Right renal cortex interstitium (tissue), 3 donors: ENCODE data around the gene ADCY3. TPM values are rescaled to one million over a fixed set of nuclear protein-coding genes. Genes with fewer than 3 reads are reported as not detected.
"Not testable (repeated sequence)": the region's sequence is repeated elsewhere in the genome, so short reads cannot be mapped to it uniquely, and the experiment has no call there.

ENCODE experiments used
- DNase-seq, 3 donors: peaks; one replicate each; pipeline ENCODE4 v3.0.0-alpha.2; 2013; ENCODE audit warnings: low read depth in 3 of 3, low spot score in 2 of 3
- polyA plus RNA-seq, 3 donors: library from polyadenylated mRNA; unstranded; fragments of 120-200 nt; gene quantifications; one replicate each; pipeline ENCODE4 v1.2.1, GENCODE V29; 2013; ENCODE audit not compliant: insufficient read length in 3 of 3

ADCY3 gene
- polyA plus RNA-seq, 3 donors: 22.8 to 25.4 (median 24.3) TPM

DNA sequence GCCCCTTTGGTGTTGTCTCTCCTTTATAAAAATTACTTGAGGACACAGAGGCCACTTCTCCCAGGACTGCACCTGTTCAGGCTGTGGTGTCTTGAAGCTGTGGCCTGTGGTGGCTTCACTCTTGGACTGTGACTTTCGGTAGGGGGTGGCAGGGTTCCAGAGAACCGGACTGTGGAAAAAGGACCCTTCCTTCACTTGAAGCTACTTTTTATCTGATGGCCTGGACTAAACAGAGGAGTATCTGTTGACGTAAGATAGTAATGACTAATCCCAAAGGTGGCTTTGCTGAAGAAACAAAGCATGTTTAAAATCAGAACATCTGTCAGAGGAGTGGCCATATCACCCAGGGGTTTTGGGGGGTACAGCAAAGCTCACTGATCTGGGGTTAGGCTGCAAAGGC is 66.0 kb downstream of the ADCY3 start:
- no peak for DNase-seq

DNA sequence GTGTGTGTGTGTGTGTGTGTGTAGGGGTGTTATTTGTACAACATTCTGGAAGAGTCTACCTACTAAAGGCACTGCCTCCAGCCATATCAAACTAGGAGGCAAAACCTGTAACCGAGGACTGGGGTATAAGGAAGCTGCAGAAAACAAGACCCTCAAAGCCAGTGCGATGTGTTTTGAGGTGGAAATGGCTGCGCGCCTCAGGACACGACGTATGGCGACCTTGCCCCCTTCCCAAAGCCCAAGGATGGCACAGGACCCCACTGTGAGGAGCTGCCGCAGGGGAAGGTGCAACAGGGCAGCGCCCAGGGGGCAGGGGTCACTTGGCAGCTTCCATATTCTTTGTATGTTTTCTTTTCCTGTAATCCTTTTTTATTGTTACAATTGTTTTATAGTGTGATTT is 67.0 kb downstream of the ADCY3 start:
- DNase-seq: no peak

DNA sequence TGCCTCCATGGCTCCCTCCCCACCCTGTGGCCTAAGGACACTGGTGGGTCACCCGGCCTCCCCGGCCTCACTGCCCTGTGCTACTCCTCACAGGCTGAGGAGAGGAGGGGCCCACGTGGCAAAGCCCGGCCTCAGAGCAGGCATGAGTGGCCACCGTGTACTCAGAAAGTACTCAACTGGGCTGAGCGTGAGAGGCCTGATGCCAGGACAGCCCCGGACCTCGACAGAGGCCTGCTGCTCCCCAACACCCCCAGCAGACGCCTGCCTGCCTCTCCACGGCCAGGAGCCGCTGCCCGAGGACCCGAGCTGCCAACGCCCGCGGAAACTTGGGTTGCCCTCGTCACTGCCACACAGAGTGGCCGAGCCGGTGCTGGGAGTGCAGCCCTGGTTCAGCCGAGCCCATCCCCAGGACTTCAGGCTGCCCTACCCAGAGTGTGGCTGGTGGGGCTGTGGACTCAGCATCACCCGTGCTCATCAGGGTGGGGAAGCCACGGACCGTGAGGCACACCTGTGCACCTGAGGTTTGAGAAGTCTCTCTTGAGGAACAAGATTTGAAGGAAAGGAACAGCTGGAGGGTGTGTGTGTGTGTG is 67.5 kb downstream of the ADCY3 start:
- no peak for DNase-seq

DNA sequence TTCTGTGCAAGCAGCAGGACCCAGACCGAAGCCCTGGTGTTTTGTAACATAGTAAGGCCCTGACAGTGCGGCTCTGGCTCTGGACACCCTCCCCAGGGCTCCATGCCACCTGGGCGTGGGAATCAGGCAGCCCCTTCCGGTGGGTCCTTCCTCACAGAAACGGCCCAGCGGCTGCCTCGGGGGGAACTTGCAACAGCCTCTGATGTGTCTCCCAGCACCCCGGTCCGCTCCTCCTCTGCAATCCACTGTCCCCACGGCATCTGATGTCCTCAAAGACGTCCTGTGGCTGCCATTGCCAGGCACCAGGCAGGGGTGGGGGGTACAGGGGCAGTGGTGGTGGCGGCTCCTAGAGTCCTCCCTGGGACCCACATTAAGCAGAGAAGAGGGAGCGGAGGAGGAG is 68.0 kb downstream of the ADCY3 start:
- no peak for DNase-seq

DNA sequence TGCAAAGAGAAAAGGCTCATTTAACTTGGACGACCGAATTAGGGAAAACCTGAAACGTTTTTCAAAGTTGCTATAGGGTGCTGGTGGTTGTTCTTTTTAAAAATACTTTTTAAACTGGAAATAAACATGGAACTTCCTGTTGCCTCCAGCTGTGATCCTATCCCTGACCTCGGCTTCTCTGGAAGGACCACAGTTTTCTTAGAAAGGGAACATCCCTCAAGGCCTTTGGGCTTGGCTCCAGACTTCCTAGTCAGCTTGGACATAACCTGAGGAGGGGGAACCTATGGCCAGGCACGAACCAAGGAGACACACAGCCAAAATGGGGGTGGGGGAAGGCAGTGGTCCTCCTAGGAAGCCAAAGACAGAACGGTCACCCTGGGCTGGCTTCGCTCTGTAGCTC is 69.1 kb downstream of the ADCY3 start:
- DNase-seq: no peak

DNA sequence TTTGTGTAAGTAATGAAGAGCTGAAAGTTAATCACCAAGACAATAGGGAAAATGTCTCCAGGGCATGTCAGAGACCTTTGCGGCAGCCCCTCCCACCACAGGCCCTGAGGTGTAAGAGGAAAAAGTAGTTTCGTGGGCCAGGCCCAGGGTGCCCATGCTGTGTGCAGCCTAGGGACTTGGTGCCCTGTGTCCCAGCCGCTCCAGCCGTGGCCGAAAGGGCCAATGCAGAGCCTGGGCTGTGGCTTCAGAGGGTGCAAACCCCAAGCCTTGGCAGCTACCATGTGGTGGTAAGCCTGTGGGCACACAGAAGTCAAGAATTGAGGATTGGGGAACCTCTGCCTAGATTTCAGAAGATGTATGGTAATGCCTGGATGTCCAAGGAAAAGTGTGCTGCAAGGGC is 74.3 kb downstream of the ADCY3 start:
- DNase-seq: no peak

DNA sequence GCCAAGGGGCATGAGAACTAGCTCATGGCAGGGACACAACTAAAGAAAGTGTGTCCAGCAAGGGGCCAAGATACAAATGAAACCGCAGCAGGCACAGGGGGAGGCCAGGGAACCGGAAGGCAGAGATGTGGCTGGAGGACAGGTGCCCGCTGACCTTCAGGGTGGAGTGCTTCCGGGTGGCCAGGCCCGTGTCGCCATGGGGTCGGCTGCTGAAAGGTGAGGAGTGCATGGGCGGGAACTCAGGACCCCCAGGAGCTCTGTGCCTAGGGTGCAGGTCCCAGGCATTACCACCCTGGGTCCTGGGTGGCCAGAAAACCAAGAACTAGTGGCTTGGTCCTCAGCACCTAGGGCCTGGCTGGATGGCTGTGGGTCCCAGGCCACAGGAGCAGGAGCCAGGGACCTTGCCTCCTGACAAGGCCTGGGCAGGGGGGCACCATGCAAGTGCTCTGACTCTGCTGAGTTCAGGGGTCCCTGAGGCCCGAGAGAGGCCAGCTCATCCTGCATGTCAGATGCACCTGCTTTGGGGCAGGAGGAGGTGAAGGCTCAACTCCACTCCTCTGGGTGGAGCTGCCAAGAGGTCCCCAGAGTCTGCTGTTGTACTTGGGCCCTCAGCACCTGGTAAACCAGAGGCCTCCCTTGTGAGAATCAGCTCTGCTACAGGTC is 75.9 kb downstream of the ADCY3 start:
- DNase-seq: no peak

DNA sequence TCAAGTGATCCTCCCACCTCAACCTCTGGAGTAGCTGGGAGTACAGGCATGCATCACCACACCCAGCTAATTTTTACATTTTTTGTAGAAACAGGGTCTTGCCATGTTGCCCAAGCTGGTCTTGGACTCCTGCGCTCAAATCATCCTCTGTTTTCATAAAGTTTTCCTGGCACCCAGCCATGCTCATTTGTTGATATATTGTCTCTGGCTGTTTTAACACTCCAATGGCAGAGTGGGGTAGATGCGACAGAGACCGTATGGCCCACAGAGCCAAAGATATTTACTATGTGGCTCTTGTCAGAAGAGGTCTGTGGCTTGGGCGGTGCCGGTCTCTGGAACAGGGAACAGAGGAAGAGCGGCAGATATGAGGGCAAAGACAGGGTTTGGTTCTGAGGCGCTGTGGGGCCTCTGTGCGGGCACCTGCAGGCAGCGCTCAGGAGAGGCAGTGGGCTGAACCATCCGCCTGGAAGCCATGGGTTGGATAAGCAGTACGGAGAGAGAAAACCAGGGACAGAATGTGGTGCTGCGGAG is 76.6 kb downstream of the ADCY3 start:
- DNase-seq: no peak

DNA sequence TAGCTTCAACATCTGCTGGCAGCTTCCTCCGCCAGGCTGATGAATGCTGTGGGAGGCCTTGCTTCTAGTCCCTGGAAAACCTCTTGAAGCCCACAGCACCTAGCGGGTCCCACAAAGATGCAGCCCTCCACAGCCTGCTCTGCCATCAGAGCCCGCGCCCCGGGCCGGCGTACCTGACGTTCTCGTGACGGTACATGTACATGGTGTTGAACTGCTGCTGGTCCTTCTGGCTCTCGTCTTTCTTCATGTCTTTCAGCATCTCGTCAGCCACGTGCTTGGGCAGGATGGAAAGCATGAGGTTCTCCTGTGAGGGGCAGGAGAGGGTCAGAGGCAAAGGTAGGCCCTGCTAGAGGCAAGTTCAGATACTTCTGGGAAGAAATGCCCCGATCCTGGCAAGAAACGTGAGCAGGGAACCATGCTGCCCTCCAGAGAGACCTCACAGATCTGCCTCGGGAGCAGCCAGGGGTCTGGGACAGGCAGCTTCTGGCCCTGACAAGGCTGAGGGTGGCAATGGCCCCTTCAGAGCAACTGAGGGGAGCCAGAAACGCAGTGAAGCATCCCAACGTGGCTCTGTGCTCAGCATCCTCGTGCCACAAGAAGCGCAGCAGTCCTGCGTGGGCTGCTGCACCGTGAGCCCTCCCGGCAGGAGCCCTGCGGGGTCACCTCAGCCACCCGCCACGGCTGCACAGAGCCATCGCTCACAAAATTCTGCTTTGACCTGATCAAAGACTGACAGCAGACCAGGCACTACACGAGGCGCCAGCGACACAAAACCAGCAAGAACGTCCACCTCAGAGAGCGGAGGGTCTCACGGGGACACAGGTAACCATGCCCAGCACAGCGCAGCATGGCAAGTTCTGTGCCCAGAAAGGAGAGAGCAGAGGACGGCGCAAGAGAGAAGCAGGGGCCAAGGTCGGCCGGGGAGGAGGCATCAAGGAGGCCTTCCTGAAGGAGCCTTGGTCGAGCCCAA is 77.7 kb downstream of the ADCY3 start:
- no peak for DNase-seq

DNA sequence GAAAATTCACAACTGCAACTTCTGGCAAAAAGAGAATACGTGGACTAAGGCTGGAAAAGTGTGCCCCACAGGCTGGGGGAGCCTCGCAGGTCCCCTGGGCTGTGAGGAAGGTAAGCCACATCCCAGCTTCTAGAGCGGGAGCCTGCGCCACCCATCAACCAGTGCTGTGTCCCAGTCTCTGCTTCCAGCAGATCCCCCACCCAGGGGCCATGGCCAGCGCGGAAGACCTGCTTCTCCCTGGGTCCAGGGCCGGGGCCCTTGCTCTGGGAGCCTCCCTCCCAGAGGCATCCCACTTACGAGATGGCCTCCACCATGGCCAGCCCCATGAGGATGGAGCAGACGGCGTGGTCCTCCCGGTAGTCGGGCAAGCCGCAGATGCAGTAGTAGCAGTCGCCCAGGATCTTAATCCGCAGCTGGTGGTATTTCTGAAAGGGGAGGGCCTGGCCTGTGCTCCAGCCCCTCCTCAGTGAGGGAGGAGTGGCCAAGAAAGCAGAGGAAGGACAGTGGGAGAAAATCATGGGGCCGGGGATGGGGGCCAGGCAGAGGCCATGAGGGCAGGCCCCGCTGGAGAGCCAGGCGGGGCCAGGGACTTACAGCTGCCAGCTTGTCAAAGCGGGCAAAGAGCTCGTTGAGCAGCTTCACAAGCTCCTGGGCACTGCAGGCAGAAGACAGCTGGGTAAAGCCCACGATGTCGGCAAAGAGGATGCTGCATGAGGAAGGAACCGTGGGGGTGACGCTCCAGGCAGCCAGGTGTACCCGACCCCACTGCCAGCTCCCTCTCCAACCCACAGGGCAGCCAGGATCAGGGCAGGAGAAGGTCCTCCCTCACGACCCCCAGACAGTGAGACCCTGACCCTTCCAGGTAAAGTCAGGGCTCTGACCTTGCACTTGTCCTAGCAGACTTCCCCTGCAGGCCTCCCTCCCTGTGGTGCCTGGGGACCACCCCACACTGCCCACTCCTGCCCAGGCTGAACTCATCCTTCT is 78.8 kb downstream of the ADCY3 start:
- no peak for DNase-seq

DNA sequence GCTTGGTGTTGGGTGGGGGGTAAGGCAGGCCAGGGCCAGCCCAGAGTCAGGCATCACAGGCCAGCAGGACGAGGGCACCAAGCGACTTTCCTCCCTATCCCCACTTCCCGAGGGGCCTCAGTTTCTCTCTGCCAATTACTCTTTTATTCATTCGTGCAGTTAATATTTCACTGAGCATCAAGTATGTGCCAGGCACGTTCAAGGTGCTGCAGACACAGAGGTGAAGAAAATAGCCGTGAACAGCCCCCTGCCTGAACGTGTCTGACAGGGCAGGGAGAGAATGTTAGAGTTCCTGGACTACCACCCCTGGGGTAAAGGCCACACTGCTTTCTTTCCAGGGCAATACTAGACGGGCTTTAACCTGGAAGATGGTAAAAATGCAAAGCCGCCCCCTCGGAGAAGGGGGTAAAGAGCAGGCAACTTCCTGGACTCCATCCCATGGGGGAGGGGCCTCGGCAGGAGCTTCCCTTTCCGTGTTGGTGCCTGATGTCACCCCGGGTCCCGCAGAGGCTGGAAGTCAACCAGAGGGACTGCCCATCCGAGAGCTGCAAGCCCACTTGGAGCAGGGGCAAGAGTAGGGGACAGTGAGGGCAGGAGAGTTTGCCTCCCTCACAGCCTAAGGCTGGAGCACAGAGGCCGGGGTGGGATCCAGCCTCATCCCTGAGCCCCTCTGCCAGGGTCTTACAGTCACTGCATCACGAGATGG is 79.7 kb downstream of the ADCY3 start:
- DNase-seq: no peak

DNA sequence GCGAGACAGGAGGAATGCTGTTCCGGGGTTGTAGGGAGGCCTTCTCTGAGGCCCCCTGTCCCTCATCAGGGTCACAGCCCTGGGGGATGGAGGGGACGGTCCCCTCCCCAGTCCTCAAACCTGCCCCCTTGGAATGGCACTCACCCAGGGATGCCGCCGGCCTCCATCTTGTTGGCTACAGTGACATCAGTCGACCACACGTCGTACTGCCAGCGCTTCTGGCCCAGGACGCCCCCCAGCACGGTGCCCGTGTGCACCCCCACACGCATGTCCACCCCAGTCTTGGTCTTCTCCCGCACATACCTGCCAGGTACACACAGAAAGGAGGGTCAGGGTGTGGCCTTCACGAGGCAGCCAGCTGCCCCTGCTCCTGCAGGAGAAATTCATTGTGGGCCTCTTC is 80.3 kb downstream of the ADCY3 start:
- DNase-seq: no peak

DNA sequence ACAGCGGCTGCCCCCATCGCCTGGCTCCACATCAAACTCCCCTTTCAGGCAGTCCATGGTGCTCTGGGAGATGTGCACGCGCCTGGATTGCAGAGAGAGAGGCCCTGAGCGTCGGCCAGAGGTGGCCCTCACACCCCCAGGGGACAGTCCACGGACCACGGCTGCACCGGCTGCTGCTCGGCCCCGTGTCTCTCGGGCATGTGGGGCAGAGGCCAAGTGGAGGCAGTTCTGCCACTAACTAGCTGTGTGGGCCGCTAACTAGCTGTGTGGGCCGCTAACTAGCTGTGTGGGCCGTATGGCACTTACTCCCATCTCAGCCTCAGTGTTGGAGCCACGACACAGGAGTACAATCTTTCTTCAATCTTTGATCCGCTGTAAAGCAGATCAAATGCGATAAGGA is 81.5 kb downstream of the ADCY3 start:
- no peak for DNase-seq

DNA sequence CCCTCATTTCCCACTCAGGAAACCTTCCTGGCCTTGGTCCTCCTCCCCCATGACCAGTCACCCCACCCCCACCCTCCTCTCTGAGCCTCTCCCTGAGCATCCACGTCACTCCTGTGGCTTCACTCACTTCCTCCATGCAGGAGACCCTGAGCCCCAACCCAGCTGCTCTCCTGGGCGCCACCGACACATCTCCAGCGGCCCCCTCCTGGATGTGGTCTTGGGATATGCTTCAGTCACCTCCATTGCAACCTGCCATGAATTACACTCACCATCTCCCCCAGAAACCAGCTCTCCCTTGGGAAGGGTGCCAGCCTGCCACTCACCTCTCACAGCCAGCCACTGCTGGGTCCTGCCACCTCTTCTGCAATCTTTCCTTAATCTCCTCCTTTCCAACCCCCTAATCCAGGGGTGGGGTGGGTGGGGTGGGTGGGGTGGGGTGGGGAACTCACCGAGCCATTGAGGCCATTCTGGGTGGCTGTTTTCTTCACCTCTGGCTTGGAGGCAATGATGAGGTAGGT is 82.0 kb downstream of the ADCY3 start:
- no peak for DNase-seq

DNA sequence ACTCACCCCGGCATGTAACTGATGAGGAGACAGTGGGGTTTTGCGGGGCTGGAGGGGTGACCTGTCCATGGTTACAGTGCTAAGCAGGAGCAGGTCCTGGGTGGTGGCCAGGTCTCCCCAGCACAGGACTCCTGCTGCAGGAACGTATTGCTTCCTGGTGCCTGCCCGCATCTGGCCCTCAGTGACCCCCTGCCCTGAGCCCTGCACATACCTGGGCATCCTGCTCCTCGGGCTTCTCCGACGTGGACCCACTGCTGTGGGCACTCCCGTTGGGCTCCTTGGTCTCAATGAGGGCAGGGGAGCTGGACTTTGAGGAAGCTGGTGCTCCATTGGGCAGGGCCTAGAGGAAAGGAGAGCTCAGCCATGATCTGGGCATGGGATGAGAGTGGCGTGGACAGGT is 83.3 kb downstream of the ADCY3 start:
- DNase-seq: no peak

DNA sequence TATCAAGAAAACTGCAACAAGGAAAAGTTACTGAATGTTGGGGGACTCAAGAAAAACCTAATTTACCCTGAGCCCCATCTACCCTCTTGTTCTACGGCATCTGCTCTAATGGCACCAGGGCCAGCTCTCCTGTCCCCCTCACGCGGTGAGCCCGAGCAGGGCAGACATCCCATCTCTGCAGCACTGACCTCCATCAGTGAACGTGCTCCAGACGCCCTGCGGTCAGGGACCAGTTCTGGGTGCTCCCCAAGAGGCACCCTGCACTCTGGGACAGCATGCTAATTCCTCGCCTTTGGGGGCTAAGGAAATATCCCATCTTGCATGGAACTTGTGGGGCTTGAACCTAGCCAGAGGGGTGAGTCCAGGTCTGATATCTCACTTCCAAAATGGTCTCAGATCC is 83.8 kb downstream of the ADCY3 start:
- no peak for DNase-seq

DNA sequence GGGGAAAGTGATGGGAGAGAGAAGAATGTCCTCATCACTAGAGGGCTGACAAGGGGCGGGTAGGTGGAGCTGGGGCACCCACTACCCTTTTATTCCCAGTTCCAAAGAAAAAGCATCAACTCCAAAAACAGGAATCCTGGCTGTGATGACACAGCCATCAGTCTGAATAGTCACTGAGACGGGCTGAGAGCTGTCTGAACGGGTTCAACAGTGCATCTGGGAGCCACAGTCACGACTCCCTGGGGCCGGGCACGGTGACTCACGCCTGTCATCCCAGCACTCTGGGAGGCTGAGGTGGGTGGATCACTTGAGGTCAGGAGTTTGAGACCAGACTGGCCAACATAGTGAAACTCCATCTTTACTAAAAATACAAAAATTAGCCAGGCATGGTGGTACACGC is 84.6 kb downstream of the ADCY3 start:
- not testable (repeated sequence) for DNase-seq

DNA sequence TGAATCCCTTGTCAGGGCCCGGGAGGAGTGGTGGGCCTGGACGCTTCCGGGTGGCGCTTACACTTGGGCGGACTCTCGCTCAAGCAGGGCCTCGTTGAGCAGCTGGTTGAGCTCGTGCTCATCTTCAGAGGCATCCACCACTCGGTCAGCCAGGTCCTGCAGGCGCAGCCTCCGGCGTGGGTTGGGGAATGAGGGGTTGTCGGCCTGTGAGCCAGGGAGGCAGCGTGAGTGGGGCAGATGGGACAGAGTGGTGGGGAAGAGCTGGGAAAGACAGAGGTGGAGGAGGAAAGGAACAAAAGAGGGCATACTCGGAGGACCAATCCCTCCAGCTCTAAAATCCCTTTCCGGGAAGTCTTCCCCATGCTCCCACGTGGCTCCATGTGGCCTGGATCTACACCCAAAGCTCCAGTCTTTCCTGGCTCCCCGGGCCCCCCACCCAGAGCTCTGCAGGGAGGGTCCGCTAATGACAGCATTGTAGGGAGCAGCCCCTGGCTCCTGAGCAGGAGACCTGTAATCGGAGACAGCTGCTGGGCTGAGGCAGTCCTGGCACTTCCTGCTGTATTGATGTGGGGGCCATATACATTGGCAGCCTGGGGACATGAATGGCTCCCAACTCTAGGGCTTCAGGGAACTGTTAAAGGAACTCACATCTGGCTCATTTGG is 85.2 kb downstream of the ADCY3 start:
- DNase-seq: no peak
